ENCODE data around the gene NFYC. TPM values are rescaled to one million over a fixed set of nuclear protein-coding genes. Genes with fewer than 3 reads are reported as not detected.
A peak's percentile ranks its signal among the peaks of the same experiment; 100 is the strongest.

Gene NFYC
- 10 to 100 TPM; 31.8 to 63.3 (median 44.0) TPM for total RNA-seq

DNA sequence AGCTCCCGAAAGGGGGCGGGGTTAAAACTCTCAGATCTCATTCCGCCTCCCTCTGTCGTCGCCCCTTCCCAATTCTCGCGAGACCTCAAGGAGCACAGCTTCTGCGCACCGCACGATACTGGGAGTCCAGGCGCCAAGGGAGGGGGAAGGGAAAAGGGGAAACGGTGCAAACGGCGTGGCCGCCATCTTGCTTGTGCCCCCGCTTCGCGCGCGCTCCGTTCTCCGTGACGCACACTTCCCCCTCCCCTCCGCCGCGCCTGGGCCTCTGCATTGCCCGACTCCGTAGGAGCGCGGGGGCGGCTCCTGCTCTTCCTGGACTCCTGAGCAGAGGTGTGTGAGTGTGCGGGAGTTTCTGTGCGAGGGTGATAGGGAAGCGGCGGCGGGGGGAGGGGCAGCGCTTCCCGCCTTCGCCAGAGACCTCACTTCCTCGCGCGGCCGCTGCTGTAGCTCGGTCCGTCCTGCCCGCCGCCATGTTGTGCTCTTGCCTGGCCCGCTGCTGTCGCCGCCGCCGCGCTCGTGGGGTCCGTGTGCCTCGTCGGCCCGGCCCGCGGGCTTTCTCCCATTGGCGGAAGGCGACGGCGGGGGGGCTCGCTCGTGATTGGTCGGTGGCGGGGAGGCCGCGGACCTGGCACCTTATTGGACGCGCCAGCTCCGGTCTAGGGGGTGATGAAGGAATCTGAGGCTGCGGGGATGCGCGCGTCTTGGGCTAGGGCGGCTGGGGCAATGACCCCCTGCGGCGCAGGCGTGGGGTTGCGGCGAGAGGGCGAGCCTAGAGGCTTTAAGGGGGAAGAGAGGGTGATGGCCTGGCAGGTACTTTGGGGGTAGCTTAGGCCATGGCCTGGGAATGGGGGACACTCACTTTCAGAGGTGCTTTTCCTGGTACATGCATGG lies at the start of gene NFYC:
Gene NFYC (plus strand): TSS at position 167 of the 891 bp plus-strand sequence. CDS start 47,140 bp downstream, outside the sequence.
- Histone ChIP-seq H3K4me3 (peak within 1 kb of the TSS; percentile 63 to 87), H3K36me3 (no peaks in the 10 kb centered on the region), H3K9me3 (no peaks in the 10 kb centered on the region), H3K4me1 (peaks cover 0 to 7% of the 10 kb centered on the region in 2 donors), H3K27me3 (no peaks in the 10 kb centered on the region), H3K27ac (peak within 1 kb of the TSS; percentile 96 to 100)
- peak; percentile 97 to 98 for DNase-seq
- intact Hi-C loops (cut with DNase I; ENCODE audit: low total_unique reads) = no loop called here
- TF ChIP-seq POLR2A (IDR thresholded peaks at IDR 0.05) = peak; percentile 75 to 98
- peak in 2 of 4 experiments; percentile 11 to 37 for TF ChIP-seq CTCF (IDR thresholded peaks at IDR 0.05)

- Histone ChIP-seq H3K27me3 (no peaks in the 10 kb centered on the region), H3K27ac (no peak overlapping the region), H3K9me3 (no peaks in the 10 kb centered on the region), H3K4me1 (no peaks in the 10 kb centered on the region), H3K4me3 (no peak overlapping the region), H3K36me3 (no peaks in the 10 kb centered on the region)
- TF ChIP-seq POLR2A (IDR thresholded peaks at IDR 0.05) = no peak
- TF ChIP-seq CTCF (IDR thresholded peaks at IDR 0.05) = no peak
- no peak for DNase-seq
- intact Hi-C loops (cut with DNase I; ENCODE audit: low total_unique reads) = no loop called here
Measured at GRCh38 chr1:40645118-40645680, 46.3 kb upstream of the NFYC start.

DNA sequence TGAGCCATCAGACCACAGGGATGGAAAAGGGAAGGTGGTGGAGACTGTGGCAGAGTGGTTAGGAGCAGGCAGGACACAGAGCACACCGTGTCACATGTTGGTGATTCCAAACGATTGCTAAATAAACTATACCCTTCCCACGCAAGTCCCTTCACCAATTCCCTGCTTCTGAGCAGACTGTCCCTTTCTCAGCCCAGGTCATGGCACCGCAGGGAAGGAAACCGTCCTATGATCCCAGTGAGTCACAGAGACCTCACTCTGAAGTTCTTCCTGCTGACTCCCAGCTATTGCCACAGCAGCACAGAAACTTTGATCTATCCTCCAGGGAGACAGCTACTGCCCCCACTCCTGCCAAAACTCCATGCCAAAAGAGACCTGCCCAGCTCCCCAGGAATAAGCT lies 45.2 kb upstream of the NFYC start:
- intact Hi-C loops (cut with DNase I; ENCODE audit: low total_unique reads) = no loop called here
- H3K4me1 ChIP-seq = no peaks in the 10 kb centered on the region
- H3K36me3 ChIP-seq = no peaks in the 10 kb centered on the region
- H3K27ac ChIP-seq = no peak overlapping the region
- H3K27me3 ChIP-seq = no peaks in the 10 kb centered on the region
- H3K4me3 ChIP-seq = no peak overlapping the region
- TF ChIP-seq CTCF (IDR thresholded peaks at IDR 0.05) (no peak), POLR2A (IDR thresholded peaks at IDR 0.05) (no peak)
- DNase-seq = no peak
- H3K9me3 ChIP-seq = no peaks in the 10 kb centered on the region

DNA sequence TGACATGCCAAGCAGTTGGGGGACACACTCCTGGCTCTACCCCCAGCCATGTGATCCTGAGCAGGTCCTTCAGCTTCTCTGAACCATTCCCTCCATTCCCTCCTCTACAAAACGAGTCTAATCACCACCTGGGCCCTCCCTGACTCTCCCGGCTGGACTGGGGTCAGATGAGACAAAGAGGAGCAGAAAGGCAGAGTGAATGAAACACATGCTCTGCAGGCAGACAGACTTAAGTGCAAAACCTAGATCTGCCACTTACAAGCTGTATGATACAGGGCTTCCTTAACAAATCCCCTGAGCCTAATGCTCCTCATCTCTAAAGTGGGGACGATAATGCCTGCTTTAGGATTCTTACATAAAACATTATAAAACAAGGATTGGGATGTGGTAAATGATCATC lies 43.3 kb upstream of the NFYC start:
- TF ChIP-seq CTCF (IDR thresholded peaks at IDR 0.05) (no peak), POLR2A (IDR thresholded peaks at IDR 0.05) (no peak)
- Histone ChIP-seq H3K4me1 (no peaks in the 10 kb centered on the region), H3K4me3 (no peak overlapping the region), H3K27ac (no peak overlapping the region), H3K36me3 (no peaks in the 10 kb centered on the region), H3K27me3 (no peaks in the 10 kb centered on the region), H3K9me3 (no peaks in the 10 kb centered on the region)
- intact Hi-C loops (cut with DNase I; ENCODE audit: low total_unique reads) = no loop called here
- DNase-seq = no peak

GRCh38 chr1:40648928-40649591 lies 42.4 kb upstream of the NFYC start:
- no peak for DNase-seq
- Histone ChIP-seq H3K27ac (no peak overlapping the region), H3K4me3 (no peak overlapping the region), H3K36me3 (no peaks in the 10 kb centered on the region), H3K9me3 (no peaks in the 10 kb centered on the region), H3K27me3 (no peaks in the 10 kb centered on the region), H3K4me1 (no peaks in the 10 kb centered on the region)
- TF ChIP-seq POLR2A (IDR thresholded peaks at IDR 0.05) (no peak), CTCF (IDR thresholded peaks at IDR 0.05) (no peak)
- intact Hi-C loops (cut with DNase I; ENCODE audit: low total_unique reads) = no loop called here

Measured in uterus (tissue), 4 donors.